GM21423 (cell line): Measurements from ENCODE around the gene CTSE.
"Not testable (repeated sequence)": the region's sequence is repeated elsewhere in the genome, so short reads cannot be mapped to it uniquely, and the experiment has no call there.

Experiments
- ATAC-seq: cut with Tn5 transposase; IDR thresholded peaks from one replicate; pipeline ENCODE4 v1.9.1; 2021; ENCODE audit warnings: mild to moderate bottlenecking, moderate library complexity; ENCODE audit not compliant: unreplicated experiment

The CTSE gene

GRCh38 chr1:206020393-206021007, 3.2 kb downstream of the CTSE start:
- no peak for ATAC-seq

- no peak for ATAC-seq
Measured at GRCh38 chr1:206015071-206015470, 8.6 kb downstream of the CTSE start.

- no peak for ATAC-seq
Measured at GRCh38 chr1:206014601-206015000, 9.1 kb downstream of the CTSE start.

- no peak for ATAC-seq
Measured at GRCh38 chr1:206013026-206013795, 10.5 kb downstream of the CTSE start.

GRCh38 chr1:206012086-206012859, 11.4 kb downstream of the CTSE start:
- ATAC-seq = peak; percentile 96

- ATAC-seq = no peak
Measured at GRCh38 chr1:206011057-206011456, 12.6 kb downstream of the CTSE start.

- ATAC-seq = no peak
Measured at GRCh38 chr1:206010060-206010459, 13.6 kb downstream of the CTSE start.

GRCh38 chr1:206006946-206007345, 16.7 kb downstream of the CTSE start:
- ATAC-seq = no peak

- ATAC-seq = no peak
Measured at GRCh38 chr1:206005778-206006180, 17.9 kb downstream of the CTSE start.

GRCh38 chr1:206005234-206005633, 18.5 kb downstream of the CTSE start:
- ATAC-seq = no peak

- ATAC-seq = no peak
Measured at GRCh38 chr1:206004826-206005225, 18.9 kb downstream of the CTSE start.

- ATAC-seq = no peak
Measured at GRCh38 chr1:206003854-206004800, 19.6 kb downstream of the CTSE start.

- ATAC-seq = no peak
Measured at GRCh38 chr1:206002871-206003801, 20.6 kb downstream of the CTSE start, which contains the start of gene RAB7B. RAB7B (minus strand) TSS chr1:206003395; CDS start chr1:205994135, 9,260 bp downstream.

GRCh38 chr1:206002160-206002559, 21.5 kb downstream of the CTSE start:
- ATAC-seq = no peak

- ATAC-seq = no peak
Measured at GRCh38 chr1:206001476-206001888, 22.2 kb downstream of the CTSE start.

GRCh38 chr1:206000641-206001339, 22.9 kb downstream of the CTSE start:
- no peak for ATAC-seq

GRCh38 chr1:205998457-205999241, 25.0 kb downstream of the CTSE start:
- ATAC-seq = no peak

GRCh38 chr1:205996641-205997040, 27.1 kb downstream of the CTSE start:
- ATAC-seq = not testable (repeated sequence)
